Mesothelial cell of epicardium (in vitro differentiated cells): Measurements from ENCODE around the gene ARHGAP19. TPM values are rescaled to one million over a fixed set of nuclear protein-coding genes. Genes with fewer than 3 reads are reported as not detected.

Experiments used
- DNase-seq, 2 experiments: peaks; one replicate each; pipeline ENCODE4 v3.0.0; 2021; ENCODE audit warnings: low spot score in 2 of 2; ENCODE audit not compliant: unreplicated experiment in 2 of 2
- H3K27ac Mint-ChIP-seq: 2 replicates; pipeline ENCODE4 v1.8.0; 2021; ENCODE audit warnings: mixed read lengths
- H3K27me3 Mint-ChIP-seq: 2 replicates; pipeline ENCODE4 v1.8.0; 2021; ENCODE audit warnings: low read depth, mixed read lengths
- H3K36me3 Mint-ChIP-seq: 2 replicates; pipeline ENCODE4 v1.8.0; 2021; ENCODE audit warnings: mixed read lengths
- H3K4me1 Mint-ChIP-seq: 2 replicates; pipeline ENCODE4 v1.8.0; 2021; ENCODE audit warnings: mixed read lengths
- H3K4me3 Mint-ChIP-seq: 2 replicates; pipeline ENCODE4 v1.8.0; 2021; ENCODE audit warnings: mild to moderate bottlenecking, moderate library complexity, mixed read lengths
- H3K9me3 Mint-ChIP-seq: 2 replicates; pipeline ENCODE4 v1.8.0; 2021; ENCODE audit warnings: mixed read lengths
- total RNA-seq: library from RNA; stranded (reverse); gene quantifications from 3 replicates; pipeline ENCODE4 v1.2.1, GENCODE V29; 2021
- TF ChIP-seq, protein P1 (sequence below): fragments of 200-600 bp; sonication (generic); IDR thresholded peaks from one replicate; pipeline ENCODE4 v1.5.0; 2021; ENCODE audit warnings: antibody characterized with exemption; ENCODE audit not compliant: unreplicated experiment

The ARHGAP19 gene
- total RNA-seq, 1 donor from 2014 or later = 22.6 TPM

DNA sequence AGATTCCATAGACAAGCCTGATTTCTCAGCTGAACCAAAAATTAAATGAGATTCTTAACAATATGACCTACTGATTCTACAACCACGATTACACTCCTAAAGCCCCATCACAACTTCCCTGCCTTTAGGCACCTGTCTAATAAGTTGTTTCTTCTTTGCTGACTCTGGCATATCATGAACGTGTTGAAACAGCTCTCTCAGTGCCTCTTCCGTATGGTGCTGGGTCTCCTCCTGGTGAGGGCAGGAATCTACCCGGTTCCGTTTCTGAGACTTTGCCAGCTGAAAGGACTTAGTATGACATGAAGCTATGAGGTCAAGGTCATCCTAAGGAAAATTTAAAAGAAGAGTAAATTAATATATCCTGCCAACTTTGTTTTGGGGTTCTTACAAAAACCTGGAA, 48.6 kb downstream of the ARHGAP19 start:
- Mint-ChIP-seq H3K27ac (no peak overlapping the region), H3K27me3 (no peaks in the 10 kb centered on the region), H3K4me1 (no peaks in the 10 kb centered on the region), H3K9me3 (no peaks in the 10 kb centered on the region), H3K4me3 (no peak overlapping the region), H3K36me3 (peaks cover 25% of the 10 kb centered on the region)
- no peak for DNase-seq
- TF ChIP-seq, protein P1, sequence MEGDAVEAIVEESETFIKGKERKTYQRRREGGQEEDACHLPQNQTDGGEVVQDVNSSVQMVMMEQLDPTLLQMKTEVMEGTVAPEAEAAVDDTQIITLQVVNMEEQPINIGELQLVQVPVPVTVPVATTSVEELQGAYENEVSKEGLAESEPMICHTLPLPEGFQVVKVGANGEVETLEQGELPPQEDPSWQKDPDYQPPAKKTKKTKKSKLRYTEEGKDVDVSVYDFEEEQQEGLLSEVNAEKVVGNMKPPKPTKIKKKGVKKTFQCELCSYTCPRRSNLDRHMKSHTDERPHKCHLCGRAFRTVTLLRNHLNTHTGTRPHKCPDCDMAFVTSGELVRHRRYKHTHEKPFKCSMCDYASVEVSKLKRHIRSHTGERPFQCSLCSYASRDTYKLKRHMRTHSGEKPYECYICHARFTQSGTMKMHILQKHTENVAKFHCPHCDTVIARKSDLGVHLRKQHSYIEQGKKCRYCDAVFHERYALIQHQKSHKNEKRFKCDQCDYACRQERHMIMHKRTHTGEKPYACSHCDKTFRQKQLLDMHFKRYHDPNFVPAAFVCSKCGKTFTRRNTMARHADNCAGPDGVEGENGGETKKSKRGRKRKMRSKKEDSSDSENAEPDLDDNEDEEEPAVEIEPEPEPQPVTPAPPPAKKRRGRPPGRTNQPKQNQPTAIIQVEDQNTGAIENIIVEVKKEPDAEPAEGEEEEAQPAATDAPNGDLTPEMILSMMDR = no peak

DNA sequence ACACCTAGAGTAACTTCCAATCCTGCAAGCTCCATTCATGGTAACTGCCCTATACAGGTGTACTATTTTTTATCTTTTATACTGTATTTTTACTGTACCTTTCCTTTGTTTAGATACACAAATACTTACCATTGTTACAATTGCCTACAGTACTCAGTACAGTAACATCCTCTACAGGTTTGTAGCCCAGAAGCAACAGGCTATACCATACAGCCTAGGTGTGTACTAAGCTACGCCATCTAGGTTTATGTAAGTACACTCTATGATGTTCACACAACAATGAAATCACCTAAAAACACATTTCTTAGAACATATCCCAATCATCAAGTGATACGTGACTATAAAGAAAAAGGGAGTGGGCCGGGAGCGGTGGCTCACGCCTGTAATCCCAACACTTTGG, 53.6 kb downstream of the ARHGAP19 start:
- H3K27ac Mint-ChIP-seq = no peak overlapping the region
- no peaks in the 10 kb centered on the region for H3K9me3 Mint-ChIP-seq
- H3K4me1 Mint-ChIP-seq = no peaks in the 10 kb centered on the region
- DNase-seq = no peak
- no peaks in the 10 kb centered on the region for H3K27me3 Mint-ChIP-seq
- peaks cover 15% of the 10 kb centered on the region for H3K36me3 Mint-ChIP-seq
- no peak overlapping the region for H3K4me3 Mint-ChIP-seq
- TF ChIP-seq, protein P1 = no peak

DNA sequence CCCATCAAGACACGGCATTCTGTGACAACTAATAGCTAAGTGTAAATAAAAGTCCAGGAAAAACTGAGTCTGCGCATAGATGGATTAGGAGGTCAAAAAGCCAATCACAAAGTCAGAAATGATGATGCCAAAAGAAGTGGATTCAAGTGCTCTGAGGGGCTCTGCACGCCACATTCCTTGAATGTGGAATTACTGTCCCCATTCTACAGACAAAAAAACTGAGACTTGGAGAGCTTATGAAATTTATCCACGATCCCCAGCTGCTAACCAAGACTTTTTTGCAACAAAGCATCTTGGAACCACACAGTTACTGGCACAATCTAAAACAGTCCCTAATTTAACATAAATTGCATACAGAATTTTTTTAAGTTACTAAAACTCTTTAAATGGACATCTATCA, 57.1 kb downstream of the ARHGAP19 start:
- DNase-seq = no peak
- H3K36me3 Mint-ChIP-seq = peaks cover 6% of the 10 kb centered on the region
- TF ChIP-seq, protein P1 = no peak
- no peaks in the 10 kb centered on the region for H3K27me3 Mint-ChIP-seq
- no peaks in the 10 kb centered on the region for H3K4me1 Mint-ChIP-seq
- H3K27ac Mint-ChIP-seq = no peak overlapping the region
- no peaks in the 10 kb centered on the region for H3K9me3 Mint-ChIP-seq
- no peak overlapping the region for H3K4me3 Mint-ChIP-seq

DNA sequence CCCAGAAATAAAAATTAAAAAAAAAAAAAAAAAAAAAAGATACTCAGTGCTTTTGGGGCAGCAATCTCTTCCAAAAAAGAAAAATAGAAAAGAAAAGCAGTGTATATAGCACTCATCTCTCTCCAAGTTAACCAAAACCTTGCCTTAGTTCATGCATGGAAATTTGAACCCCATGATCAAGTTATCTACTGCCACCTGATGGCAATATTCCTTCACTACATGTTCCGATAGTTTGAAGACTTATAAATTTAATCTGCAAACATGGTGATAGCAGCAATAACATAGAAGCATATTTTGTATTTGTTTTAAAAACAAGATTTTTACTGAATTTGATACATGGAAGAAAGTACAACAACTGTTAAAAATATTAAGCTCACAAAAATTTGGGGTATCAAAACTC, 58.0 kb downstream of the ARHGAP19 start:
- no peak overlapping the region for H3K27ac Mint-ChIP-seq
- TF ChIP-seq, protein P1 = peak; percentile 60
- H3K4me1 Mint-ChIP-seq = no peaks in the 10 kb centered on the region
- no peak overlapping the region for H3K4me3 Mint-ChIP-seq
- H3K9me3 Mint-ChIP-seq = no peaks in the 10 kb centered on the region
- H3K27me3 Mint-ChIP-seq = no peaks in the 10 kb centered on the region
- peaks cover 11% of the 10 kb centered on the region for H3K36me3 Mint-ChIP-seq
- no peak for DNase-seq

DNA sequence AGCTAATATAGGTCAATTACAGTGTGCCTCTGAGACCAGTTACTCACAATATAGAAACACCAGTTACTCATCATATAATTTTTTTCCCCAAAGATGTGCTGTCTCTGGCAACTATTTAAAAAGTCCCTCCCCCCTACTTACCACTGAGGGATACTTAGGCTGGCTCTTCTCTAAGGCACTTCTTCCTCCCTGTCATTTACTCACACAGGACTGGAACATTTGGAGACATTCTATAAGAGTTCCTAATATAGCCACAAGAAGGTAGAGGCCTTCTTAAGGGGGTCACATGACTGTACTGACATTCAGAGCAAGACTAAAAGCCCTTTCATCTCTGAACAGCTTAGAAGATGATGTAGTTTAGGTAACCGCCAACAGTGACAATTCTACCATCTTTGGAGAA, 62.3 kb downstream of the ARHGAP19 start:
- Mint-ChIP-seq H3K27me3 (no peaks in the 10 kb centered on the region), H3K4me1 (no peaks in the 10 kb centered on the region), H3K27ac (no peak overlapping the region), H3K36me3 (peaks cover 20% of the 10 kb centered on the region), H3K4me3 (no peak overlapping the region), H3K9me3 (no peaks in the 10 kb centered on the region)
- TF ChIP-seq, protein P1 = no peak
- no peak for DNase-seq
